ENCODE measurements around the gene SIK2. TPM values are rescaled to one million over a fixed set of nuclear protein-coding genes. Genes with fewer than 3 reads are reported as not detected.
"Not testable (repeated sequence)": the region's sequence is repeated elsewhere in the genome, so short reads cannot be mapped to it uniquely, and the experiment has no call there.

The SIK2 gene
- total RNA-seq, 1 donor from 2014 or later, result 8.1 TPM

DNA sequence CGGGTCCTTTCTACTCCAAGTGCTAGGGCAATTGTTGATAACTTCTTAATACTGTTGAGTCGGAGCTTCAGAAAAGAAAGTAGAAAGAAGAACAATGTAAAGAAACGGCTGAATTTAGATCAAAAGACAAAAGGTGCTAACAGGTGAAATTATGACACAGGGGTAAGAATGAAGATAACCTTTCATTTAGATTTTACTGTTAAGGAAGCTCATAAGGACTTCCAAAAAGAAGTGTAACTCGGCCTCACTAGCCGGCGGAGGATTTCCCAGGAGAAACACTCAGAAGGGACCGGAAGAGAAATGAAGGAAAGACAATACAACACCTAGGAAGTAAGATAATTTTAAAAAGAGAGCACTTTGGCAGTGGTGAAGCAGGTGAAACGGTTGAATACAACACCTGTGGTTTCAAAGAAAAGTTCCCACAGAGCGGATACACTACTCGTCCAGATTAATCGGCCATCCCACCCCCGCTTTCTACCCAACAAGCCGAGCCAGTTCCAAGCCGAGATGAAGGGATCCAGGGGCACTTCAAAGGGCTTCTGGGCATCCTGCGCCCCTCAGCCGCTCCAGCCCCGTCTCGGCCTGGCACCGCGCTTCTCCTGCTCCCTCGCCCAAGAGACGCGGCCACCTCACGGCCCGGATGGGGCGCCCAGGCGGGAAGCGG lies 163.2 kb downstream of the SIK2 start:
- DNase-seq (ENCODE audit: low read depth), result no peak
- TF ChIP-seq, protein P1, sequence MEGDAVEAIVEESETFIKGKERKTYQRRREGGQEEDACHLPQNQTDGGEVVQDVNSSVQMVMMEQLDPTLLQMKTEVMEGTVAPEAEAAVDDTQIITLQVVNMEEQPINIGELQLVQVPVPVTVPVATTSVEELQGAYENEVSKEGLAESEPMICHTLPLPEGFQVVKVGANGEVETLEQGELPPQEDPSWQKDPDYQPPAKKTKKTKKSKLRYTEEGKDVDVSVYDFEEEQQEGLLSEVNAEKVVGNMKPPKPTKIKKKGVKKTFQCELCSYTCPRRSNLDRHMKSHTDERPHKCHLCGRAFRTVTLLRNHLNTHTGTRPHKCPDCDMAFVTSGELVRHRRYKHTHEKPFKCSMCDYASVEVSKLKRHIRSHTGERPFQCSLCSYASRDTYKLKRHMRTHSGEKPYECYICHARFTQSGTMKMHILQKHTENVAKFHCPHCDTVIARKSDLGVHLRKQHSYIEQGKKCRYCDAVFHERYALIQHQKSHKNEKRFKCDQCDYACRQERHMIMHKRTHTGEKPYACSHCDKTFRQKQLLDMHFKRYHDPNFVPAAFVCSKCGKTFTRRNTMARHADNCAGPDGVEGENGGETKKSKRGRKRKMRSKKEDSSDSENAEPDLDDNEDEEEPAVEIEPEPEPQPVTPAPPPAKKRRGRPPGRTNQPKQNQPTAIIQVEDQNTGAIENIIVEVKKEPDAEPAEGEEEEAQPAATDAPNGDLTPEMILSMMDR (conservative IDR thresholded peaks at IDR 0.05; ENCODE audit: low read depth, low read length), result no peak
- H3K4me3 ChIP-seq (ENCODE audit: low read depth, low read length), result peak overlapping the region; percentile 92

DNA sequence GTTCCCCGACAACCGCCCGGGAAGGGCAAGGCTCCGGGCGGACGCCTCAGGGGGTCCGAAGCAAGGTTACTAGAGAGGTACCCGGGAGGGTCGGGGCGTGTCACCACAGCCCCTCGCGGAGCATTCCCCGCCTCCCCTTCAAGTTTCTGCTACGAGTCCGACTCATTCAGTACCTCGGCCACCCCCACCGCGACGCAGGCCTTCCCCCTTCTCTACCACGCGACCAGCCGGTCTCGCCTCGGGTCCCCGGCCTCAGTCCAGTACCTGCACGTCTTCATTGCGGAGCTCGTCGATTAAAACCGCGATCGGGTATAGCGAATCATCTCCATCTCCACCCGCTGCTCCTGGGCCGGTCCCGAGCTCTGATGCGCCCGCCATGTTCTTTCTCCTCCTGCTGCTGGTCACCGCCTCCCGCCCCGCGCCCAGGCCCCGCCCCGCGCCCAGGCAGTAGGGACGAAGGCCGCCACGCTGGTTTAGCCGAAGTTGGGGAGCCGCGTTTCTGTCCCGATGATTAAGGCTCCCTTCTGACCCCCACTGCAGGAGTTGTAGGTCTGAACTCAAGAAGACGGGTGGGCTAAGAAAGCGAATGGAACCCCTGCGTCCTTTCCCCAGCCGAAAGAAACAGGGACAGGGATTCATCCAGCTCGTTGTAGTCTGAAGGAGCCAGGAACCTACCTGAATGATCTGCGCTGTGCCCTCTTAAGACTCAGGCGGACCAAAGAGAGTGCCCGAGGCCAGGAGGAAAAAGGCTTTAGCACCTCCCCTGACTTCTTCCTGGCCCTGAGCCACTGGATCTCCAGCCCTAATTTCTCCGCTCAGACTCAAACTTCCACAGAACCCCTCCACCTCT lies 164.0 kb downstream of the SIK2 start, which contains the start of gene PPP2R1B:
Gene PPP2R1B (minus strand): TSS at position 406 of the 850 bp plus-strand sequence. CDS start 28 bp downstream, at position 378.
- TF ChIP-seq, protein P1 (conservative IDR thresholded peaks at IDR 0.05; ENCODE audit: low read depth, low read length), result no peak
- peak within 1 kb of the TSS; percentile 92 for H3K4me3 ChIP-seq (ENCODE audit: low read depth, low read length)
- DNase-seq (ENCODE audit: low read depth), result no peak

DNA sequence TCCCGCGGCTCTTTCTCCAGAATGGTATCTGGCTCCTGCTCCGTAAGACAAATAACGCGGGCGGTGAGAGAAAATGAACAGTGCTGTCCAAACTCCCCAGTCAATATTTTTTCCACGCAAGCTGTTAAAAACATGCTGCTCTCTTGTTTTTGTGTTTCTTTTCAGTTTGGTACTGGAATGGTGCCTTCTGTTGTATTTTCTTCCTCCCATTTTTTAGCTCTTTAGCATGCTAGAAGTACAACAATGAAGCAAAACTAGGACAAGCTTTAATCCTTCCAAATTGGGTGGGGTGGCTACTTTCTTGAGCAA lies 164.5 kb downstream of the SIK2 start:
- TF ChIP-seq, protein P1 (conservative IDR thresholded peaks at IDR 0.05; ENCODE audit: low read depth, low read length), result no peak
- H3K4me3 ChIP-seq (ENCODE audit: low read depth, low read length), result peak overlapping the region; percentile 92
- DNase-seq (ENCODE audit: low read depth), result no peak

DNA sequence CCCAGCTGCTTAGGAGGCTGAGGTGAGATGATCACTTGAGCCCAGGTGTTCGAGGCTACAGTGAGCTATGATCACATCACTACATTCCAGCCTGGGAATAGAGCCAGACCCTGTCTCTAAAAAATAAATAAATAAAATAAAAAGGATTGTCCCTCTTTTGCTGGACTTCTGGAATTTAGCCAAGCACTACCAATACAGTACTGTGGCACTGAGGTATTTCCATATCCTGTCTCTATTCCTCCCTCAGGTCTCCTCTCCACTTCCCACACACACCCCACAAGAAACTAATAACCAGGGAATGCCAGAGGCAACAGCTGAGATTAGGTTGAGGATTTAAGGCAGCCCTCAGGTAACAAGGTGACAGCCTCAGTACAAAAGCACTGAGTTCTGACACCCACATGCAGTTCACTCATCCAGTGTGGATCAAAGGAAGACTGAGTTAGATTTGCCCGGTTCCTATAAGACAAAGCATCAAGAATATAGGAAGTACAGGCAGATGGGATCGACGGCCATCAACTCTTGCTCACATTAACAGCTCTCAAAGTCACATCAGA lies 168.4 kb downstream of the SIK2 start:
- H3K4me3 ChIP-seq (ENCODE audit: low read depth, low read length), result no peak overlapping the region
- TF ChIP-seq, protein P1 (conservative IDR thresholded peaks at IDR 0.05; ENCODE audit: low read depth, low read length), result no peak
- no peak for DNase-seq (ENCODE audit: low read depth)

DNA sequence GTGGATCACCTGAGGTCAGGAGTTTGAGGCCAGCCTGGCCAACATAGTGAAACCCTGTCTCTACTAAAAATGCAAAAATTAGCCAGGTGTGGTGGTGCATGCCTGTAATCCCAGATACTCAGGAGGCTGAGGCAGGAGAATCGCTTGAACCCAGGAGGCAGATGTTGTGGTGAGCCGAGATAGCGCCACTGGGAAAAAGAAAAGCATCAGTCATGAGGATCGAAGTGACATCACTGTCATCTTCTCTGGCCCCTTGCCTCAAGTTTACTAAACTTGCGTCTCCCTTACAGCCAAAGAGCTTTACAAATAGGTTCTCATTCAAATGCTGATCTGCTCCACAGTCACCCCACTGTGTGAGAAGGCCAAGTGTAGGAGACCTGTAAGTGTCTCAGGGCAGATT lies 169.0 kb downstream of the SIK2 start:
- not testable (repeated sequence) for DNase-seq (ENCODE audit: low read depth); H3K4me3 ChIP-seq (ENCODE audit: low read depth, low read length)

DNA sequence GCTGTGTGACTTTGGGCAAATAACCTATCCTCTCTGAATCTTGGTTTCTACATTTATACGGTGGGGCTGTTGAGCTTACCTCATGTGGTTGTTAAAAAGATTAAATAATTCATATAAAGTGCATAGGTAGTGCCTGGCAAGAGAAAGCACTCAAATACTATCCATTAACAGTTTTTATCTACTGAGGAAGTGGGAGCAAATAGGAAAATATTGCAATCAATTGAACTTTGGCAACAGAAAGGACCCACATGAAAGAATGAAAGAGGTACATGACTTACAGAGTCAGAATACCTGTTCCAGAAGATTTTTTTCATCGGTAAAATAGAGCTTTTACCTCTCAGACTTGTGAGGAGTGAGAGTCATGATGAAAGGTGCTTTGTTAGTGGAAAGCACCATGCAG lies 170.3 kb downstream of the SIK2 start:
- DNase-seq (ENCODE audit: low read depth), result no peak
- H3K4me3 ChIP-seq (ENCODE audit: low read depth, low read length), result no peak overlapping the region
- TF ChIP-seq, protein P1 (conservative IDR thresholded peaks at IDR 0.05; ENCODE audit: low read depth, low read length), result no peak

DNA sequence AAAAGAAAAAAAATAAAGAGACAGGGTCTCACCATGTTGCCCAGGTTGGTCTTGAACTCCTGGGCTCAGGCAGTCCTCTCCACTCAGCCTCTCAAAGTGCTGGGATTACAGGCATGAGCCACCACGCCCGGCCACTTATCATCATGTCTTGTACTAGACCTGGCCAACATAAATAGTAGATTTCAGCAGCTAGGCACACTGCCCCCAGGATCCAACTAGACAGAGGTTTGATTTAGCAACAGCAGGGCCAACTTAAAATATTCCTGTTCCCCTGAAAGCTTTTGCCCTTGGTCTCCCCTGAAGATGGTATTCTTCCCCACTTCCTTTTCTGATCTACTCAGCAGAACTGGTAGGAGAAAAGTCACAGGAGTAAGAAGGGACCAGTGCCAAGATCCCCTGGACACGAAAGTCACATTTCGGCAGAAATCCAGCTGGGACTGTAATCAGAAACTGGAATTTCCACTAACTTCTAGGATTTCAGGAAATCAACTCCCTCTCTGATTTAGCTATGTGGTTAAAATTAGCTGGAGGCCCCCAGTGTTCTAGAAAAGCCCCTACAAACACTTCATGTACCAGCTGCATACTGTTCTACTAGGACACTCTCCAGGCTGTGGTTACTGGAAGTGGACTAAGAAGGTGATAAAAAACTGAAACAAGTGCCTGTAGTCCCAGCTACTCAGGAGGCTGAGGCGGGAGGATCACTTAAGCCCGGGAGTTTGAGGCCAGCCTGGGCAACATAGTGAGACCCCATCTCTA lies 172.9 kb downstream of the SIK2 start:
- TF ChIP-seq, protein P1 (conservative IDR thresholded peaks at IDR 0.05; ENCODE audit: low read depth, low read length), result no peak
- DNase-seq (ENCODE audit: low read depth), result no peak
- H3K4me3 ChIP-seq (ENCODE audit: low read depth, low read length), result no peak overlapping the region
